IMR-90 (cell line): ENCODE data around the gene FAM83E.

Source experiments
- BHLHE40 ChIP-seq: fragments of 150-350 bp; IDR thresholded peaks from 2 replicates; pipeline ENCODE4 v1.6.1; 2016; ENCODE audit warnings: mild to moderate bottlenecking, low read depth, low read length
- FOS ChIP-seq: fragments of 150-350 bp; IDR thresholded peaks from 2 replicates; pipeline ENCODE4 v1.6.1; 2016; ENCODE audit warnings: low read depth, low read length
- MAFK ChIP-seq: IDR thresholded peaks from 2 replicates; pipeline ENCODE4 v1.6.1; 2012; ENCODE audit warnings: low read depth, low read length, improper control_type of control experiment
- MXI1 ChIP-seq: IDR thresholded peaks from 2 replicates; pipeline ENCODE4 v1.6.1; 2012; ENCODE audit warnings: low read depth, mild to moderate bottlenecking, low read length, moderate library complexity, borderline replicate concordance
- POLR2A ChIP-seq: IDR thresholded peaks from 2 replicates; pipeline ENCODE4 v1.6.1; 2012; ENCODE audit warnings: mild to moderate bottlenecking, low read depth, low read length
- TF ChIP-seq, protein P1 (sequence below): conservative IDR thresholded peaks from 2 replicates; pipeline ENCODE4 v1.5.1; 2012; ENCODE audit warnings: mild to moderate bottlenecking, low read depth, low read length, improper control_type of control experiment

GRCh38 chr19:48603449-48603848 lies 11.4 kb downstream of the FAM83E start:
- TF ChIP-seq POLR2A = no peak
- TF ChIP-seq, protein P1, sequence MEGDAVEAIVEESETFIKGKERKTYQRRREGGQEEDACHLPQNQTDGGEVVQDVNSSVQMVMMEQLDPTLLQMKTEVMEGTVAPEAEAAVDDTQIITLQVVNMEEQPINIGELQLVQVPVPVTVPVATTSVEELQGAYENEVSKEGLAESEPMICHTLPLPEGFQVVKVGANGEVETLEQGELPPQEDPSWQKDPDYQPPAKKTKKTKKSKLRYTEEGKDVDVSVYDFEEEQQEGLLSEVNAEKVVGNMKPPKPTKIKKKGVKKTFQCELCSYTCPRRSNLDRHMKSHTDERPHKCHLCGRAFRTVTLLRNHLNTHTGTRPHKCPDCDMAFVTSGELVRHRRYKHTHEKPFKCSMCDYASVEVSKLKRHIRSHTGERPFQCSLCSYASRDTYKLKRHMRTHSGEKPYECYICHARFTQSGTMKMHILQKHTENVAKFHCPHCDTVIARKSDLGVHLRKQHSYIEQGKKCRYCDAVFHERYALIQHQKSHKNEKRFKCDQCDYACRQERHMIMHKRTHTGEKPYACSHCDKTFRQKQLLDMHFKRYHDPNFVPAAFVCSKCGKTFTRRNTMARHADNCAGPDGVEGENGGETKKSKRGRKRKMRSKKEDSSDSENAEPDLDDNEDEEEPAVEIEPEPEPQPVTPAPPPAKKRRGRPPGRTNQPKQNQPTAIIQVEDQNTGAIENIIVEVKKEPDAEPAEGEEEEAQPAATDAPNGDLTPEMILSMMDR = no peak
- TF ChIP-seq FOS = no peak
- no peak for TF ChIP-seq BHLHE40
- no peak for TF ChIP-seq MAFK
- no peak for TF ChIP-seq MXI1
